Stimulated activated naive CD8-positive, alpha-beta T cell treated with anti-CD3 and anti-CD28 coated beads, Interleukin-15, amount 100 ng/mL, for 72 hours (primary cell): ENCODE measurements around the gene TALDO1.
"Not testable (repeated sequence)": the region's sequence is repeated elsewhere in the genome, so short reads cannot be mapped to it uniquely, and the experiment has no call there.

Experiments
- ATAC-seq: fragments of 150-1000 bp; cut with Tn5 transposase; 2 replicates; pipeline ENCODE4 v1.10.0; 2021; ENCODE audit warnings: mild to moderate bottlenecking, moderate library complexity
- DNase-seq, 2 donors: peaks; one replicate each; pipeline ENCODE4 v3.0.0; 2021 to 2022
- H3K27ac Mint-ChIP-seq, 2 donors: one replicate each; pipeline ENCODE4 v1.8.0; 2022; ENCODE audit warnings: mild to moderate bottlenecking in 2 of 2, mixed read lengths in 2 of 2, moderate library complexity in 2 of 2
- H3K27me3 Mint-ChIP-seq: one replicate; pipeline ENCODE4 v1.8.0; 2022; ENCODE audit warnings: mixed read lengths
- H3K4me1 Mint-ChIP-seq: one replicate; pipeline ENCODE4 v1.8.0; 2022; ENCODE audit warnings: mild to moderate bottlenecking, mixed read lengths
- H3K4me3 Mint-ChIP-seq, 2 donors: one replicate each; pipeline ENCODE4 v1.8.0; 2022; ENCODE audit warnings: mild to moderate bottlenecking in 2 of 2, mixed read lengths in 2 of 2, moderate library complexity in 1 of 2
- H3K9me3 Mint-ChIP-seq, 2 donors: one replicate each; pipeline ENCODE4 v1.8.0; 2022; ENCODE audit warnings: mixed read lengths in 2 of 2

TALDO1 gene

DNA sequence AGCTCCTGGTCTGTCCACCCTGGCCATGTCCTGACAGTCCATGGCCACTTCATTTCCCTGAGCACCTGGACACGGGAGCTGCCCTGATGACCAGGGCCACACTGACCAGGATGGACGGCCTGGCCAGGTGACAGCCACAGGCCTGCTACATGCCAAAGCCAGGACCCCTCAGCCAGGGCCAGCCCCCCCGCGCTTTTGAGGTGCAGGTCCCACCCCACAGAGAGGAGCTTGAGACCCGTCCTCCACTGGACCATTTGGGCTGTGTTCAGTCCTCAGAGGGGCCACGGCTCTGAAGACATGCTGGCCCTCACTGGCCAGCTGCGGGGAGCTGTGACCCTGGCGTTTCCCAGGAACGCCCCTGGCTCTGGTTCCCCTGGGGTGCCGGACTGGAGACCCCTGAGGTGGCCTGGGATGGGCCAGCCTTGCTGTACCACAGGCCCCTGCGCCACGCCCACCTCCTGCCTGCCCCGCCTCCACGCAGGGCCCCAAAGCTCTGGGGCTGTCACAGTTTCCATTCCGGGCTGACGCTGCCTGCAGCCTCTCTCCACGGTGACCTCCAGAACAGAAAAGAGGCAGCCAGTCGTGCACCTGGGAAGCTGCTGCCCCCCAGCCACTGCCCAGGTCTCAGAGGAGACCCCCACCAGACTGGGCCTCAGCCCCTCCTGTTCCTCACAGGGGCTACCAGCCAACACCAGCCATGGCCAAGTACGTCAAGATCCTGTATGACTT lies 23.1 kb upstream of the TALDO1 start:
- Mint-ChIP-seq H3K4me1 (peaks cover 62% of the 10 kb centered on the region), H3K9me3 (no peaks in the 10 kb centered on the region), H3K27ac (no peak overlapping the region), H3K4me3 (peak overlapping the region in 1 of 2 donors; percentile 1), H3K27me3 (peaks cover 56% of the 10 kb centered on the region)
- ATAC-seq = no peak
- DNase-seq = no peak

GRCh38 chr11:724778-725386 lies 22.4 kb upstream of the TALDO1 start:
- H3K9me3 Mint-ChIP-seq = no peaks in the 10 kb centered on the region
- ATAC-seq (no peak), DNase-seq (no peak)
- H3K4me3 Mint-ChIP-seq = peak overlapping the region; percentile 69 to 92
- peaks cover 49% of the 10 kb centered on the region for H3K27me3 Mint-ChIP-seq
- peak overlapping the region in 1 of 2 donors; percentile 84 for H3K27ac Mint-ChIP-seq
- peaks cover 62% of the 10 kb centered on the region for H3K4me1 Mint-ChIP-seq

GRCh38 chr11:725624-726202 lies 21.6 kb upstream of the TALDO1 start:
- ATAC-seq (peak; percentile 18), DNase-seq (no peak)
- peaks cover 62% of the 10 kb centered on the region for H3K4me1 Mint-ChIP-seq
- H3K27ac Mint-ChIP-seq = no peak overlapping the region
- peaks cover 41% of the 10 kb centered on the region for H3K27me3 Mint-ChIP-seq
- H3K9me3 Mint-ChIP-seq = no peaks in the 10 kb centered on the region
- H3K4me3 Mint-ChIP-seq = peak overlapping the region; percentile 69 to 92

GRCh38 chr11:726278-727220 lies 20.7 kb upstream of the TALDO1 start:
- Mint-ChIP-seq H3K4me1 (peaks cover 55% of the 10 kb centered on the region), H3K9me3 (no peaks in the 10 kb centered on the region), H3K27ac (no peak overlapping the region), H3K27me3 (peaks cover 33% of the 10 kb centered on the region), H3K4me3 (peak overlapping the region; percentile 54 to 92)
- ATAC-seq (peak; percentile 55), DNase-seq (peak in 1 of 2 donors; percentile 61)

- H3K27me3 Mint-ChIP-seq = peaks cover 25% of the 10 kb centered on the region
- H3K27ac Mint-ChIP-seq = no peak overlapping the region
- DNase-seq (no peak), ATAC-seq (no peak)
- H3K4me1 Mint-ChIP-seq = peaks cover 47% of the 10 kb centered on the region
- H3K4me3 Mint-ChIP-seq = peak overlapping the region in 1 of 2 donors; percentile 92
- no peaks in the 10 kb centered on the region for H3K9me3 Mint-ChIP-seq
Measured at GRCh38 chr11:727281-727701, 20.0 kb upstream of the TALDO1 start.

DNA sequence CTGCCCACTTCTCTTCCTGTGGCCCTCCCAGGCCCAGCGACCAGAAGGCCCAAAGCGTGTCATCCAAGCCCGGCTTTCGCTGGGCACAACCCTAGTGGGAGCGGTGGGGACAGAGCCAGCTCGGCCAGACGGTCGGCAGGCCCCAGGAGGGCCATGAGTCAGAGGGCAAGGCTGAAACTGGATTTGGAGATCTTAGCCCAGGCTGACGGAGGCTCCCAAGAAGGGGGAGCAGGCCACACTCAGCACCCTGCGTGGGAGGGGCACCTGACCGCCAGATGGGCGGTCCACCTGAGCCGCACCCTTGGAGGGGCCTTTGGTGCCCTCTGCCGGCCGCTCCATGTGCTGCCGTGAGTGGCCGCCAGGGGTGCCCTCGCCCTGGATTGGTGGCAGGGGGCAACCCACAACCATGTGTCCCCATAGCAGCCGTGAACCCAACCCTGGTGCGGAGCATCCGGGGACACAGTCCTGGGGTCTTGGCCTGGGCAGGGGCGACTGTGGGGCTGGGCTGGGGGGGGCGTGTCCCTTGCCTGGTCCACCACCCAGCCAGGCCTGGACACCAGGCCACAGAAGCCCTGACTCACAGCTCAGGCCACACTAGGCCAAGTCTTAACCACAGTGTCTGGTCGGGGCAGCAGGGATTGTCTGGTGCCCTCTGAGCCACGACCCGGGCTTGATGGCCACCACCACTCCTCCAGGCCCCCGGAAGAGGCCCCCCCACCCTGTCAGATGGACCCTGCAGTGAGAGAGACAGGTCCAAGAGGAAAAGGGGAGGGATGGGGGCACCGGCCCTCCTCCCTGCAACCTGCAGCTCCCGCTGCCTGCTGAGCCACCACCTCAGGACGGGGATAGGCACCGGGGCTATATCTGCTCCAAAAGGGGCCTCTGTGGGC lies 19.2 kb upstream of the TALDO1 start:
- Mint-ChIP-seq H3K27ac (no peak overlapping the region), H3K9me3 (no peaks in the 10 kb centered on the region), H3K4me1 (peaks cover 42% of the 10 kb centered on the region), H3K4me3 (no peak overlapping the region), H3K27me3 (peaks cover 17% of the 10 kb centered on the region)
- DNase-seq = peak; percentile 85 to 86
- ATAC-seq = peak; percentile 81

DNA sequence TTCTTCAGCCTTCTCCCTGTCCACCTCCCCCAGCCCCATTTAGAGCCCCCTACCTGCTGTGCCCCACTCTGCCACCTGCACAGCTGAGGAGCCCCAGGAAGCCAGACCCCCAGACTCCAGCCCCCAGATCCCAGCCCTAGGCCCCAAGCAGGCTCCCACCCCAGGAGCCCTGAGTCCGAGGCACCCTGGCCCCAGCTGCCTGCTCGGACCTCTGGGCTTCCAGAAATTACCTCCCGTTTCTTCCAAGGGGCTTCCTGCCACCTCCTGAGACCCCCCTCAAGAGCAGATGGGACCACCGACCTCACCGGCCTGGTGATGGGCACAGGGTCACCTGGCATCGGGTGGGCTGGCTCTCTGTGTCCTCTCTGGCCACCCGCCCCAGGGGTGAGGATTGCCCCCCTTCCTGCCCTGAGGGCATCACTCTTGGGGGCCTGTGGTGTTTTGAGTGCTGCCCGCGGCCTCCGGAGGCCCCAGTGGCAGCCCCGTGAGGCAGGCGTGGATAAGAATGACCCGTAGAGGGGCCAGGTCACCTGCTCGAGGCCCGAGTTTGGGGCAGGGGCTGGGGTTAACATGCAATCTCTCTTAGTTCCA lies 18.3 kb upstream of the TALDO1 start:
- Mint-ChIP-seq H3K4me1 (peaks cover 33% of the 10 kb centered on the region), H3K4me3 (no peak overlapping the region), H3K27me3 (peaks cover 14% of the 10 kb centered on the region), H3K9me3 (no peaks in the 10 kb centered on the region), H3K27ac (no peak overlapping the region)
- DNase-seq (no peak), ATAC-seq (no peak)

GRCh38 chr11:729492-730074 lies 17.7 kb upstream of the TALDO1 start:
- peaks cover 27% of the 10 kb centered on the region for H3K4me1 Mint-ChIP-seq
- no peak overlapping the region for H3K4me3 Mint-ChIP-seq
- no peaks in the 10 kb centered on the region for H3K9me3 Mint-ChIP-seq
- peaks cover 9% of the 10 kb centered on the region for H3K27me3 Mint-ChIP-seq
- H3K27ac Mint-ChIP-seq = no peak overlapping the region
- no peak for ATAC-seq
- no peak for DNase-seq

DNA sequence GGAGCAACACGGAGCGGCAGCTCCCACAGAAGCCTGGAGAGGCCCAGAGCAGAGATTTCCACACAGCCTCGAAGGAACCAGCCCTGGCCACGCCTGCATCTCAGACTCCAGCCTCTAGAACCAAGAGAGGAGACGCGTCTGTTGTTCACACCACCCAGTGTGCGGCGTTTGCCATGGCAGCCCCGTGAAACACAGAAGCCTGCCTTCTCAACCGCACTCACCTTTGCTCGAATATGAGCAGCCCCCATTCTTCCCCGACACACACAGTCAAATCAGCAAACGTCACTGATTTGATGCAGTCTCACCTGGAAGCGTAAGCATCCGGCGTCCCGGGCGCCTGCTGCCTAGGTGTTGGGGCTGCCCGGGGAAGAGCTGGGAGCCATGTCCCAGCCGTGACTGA lies 14.2 kb upstream of the TALDO1 start:
- H3K4me1 Mint-ChIP-seq = peaks cover 18% of the 10 kb centered on the region
- no peak overlapping the region for H3K4me3 Mint-ChIP-seq
- ATAC-seq (no peak), DNase-seq (no peak)
- no peaks in the 10 kb centered on the region for H3K9me3 Mint-ChIP-seq
- peaks cover 6% of the 10 kb centered on the region for H3K27me3 Mint-ChIP-seq
- H3K27ac Mint-ChIP-seq = no peak overlapping the region

DNA sequence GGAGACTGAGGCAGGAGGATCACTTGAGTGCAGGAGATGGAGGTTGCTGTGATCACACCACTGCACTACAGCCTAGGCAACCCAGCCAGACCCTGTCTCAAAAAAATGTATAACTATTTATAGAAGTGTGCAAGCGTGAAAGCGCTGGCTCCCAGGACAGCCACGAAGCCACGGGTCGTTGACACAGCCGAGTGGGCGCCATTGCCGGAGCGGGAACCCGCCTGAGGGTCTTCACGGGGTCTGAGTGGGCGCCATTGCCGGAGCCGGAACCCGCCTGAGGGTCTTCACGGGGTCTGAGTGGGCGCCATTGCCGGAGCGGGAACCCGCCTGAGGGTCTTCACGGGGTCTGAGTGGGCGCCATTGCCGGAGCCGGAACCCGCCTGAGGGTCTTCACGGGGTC lies 12.7 kb upstream of the TALDO1 start:
- not testable (repeated sequence) for ATAC-seq, H3K27me3 Mint-ChIP-seq, H3K9me3 Mint-ChIP-seq, H3K27ac Mint-ChIP-seq, DNase-seq, H3K4me3 Mint-ChIP-seq
- peaks cover 18% of the 10 kb centered on the region for H3K4me1 Mint-ChIP-seq

- Mint-ChIP-seq H3K4me3 (peak overlapping the region; percentile 34 to 63), H3K27ac (no peak overlapping the region)
- ATAC-seq = peak; percentile 46
Measured at GRCh38 chr11:737366-737765, 9.9 kb upstream of the TALDO1 start.

GRCh38 chr11:737899-738298 lies 9.4 kb upstream of the TALDO1 start:
- H3K4me1 Mint-ChIP-seq = peaks cover 18% of the 10 kb centered on the region
- H3K9me3 Mint-ChIP-seq, DNase-seq, H3K27me3 Mint-ChIP-seq, H3K27ac Mint-ChIP-seq: not testable (repeated sequence)
- H3K4me3 Mint-ChIP-seq = peak overlapping the region; percentile 34 to 63
- ATAC-seq = peak; percentile 23

More at GRCh38 chr11:737366-737765, 9.9 kb upstream of the TALDO1 start:
- DNase-seq = no peak
- no peaks in the 10 kb centered on the region for H3K9me3 Mint-ChIP-seq
- H3K4me1 Mint-ChIP-seq = peaks cover 18% of the 10 kb centered on the region
- H3K27me3 Mint-ChIP-seq = peaks cover 6% of the 10 kb centered on the region

GRCh38 chr11:742156-742546 lies 5.1 kb upstream of the TALDO1 start:
- H3K4me3 Mint-ChIP-seq = no peak overlapping the region
- peaks cover 6% of the 10 kb centered on the region for H3K27me3 Mint-ChIP-seq
- H3K4me1 Mint-ChIP-seq = peaks cover 15% of the 10 kb centered on the region
- ATAC-seq (no peak), DNase-seq (no peak)
- no peaks in the 10 kb centered on the region for H3K9me3 Mint-ChIP-seq
- no peak overlapping the region for H3K27ac Mint-ChIP-seq
